ENCODE measurements around the gene CHD1.

The CHD1 gene

GRCh38 chr5:98847054-98847453 is 81.8 kb downstream of the CHD1 start:
- H3K27ac ChIP-seq, result no peak overlapping the region
- ChIA-PET POLR2A (ENCODE audit: low non-redundant PET) (no interaction called here), CTCF (no interaction called here)
- no peak for DNase-seq (ENCODE audit: low spot score)
- TF ChIP-seq CTCF (conservative IDR thresholded peaks at IDR 0.05; ENCODE audit: low read depth), result no peak

DNA sequence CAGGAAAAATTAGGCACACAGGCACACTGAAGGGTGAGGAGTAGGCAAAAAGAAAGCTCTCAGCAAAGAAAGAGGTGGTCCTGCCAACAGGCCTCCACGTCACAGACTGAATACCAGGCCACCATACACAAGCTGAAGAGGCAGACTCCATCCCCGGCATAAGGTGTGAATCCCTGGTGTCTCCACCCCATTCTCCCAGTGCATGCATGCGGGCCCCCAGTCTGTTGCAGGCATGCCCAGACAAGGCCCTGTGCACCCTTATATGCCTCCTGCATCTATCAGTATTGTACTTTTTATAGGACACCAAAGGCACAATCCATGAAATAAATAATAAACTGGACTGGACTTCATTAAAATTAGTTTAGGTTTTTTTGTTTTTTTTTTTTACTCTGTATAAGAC is 82.3 kb downstream of the CHD1 start:
- no peak for TF ChIP-seq CTCF (conservative IDR thresholded peaks at IDR 0.05; ENCODE audit: low read depth)
- POLR2A ChIA-PET (ENCODE audit: low non-redundant PET), result no interaction called here

DNA sequence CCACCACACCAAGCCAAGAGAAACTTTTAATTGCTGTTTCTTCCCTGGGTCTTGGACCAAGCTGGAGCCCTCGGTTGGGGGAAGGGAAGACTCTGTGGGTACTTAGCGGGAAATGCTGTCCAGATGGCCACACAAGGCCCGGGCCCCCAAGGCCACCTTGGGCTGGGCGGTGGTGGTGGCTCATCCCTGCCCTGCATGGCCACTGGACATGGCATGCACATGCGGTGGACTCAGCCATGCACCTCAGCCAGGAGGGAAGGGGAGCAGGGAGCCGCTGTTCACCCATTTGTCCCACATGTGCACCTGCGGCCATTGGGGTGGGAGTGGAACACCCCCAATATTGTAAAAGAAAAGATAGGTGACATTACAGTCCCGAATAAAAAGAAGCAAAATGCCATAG is 82.9 kb downstream of the CHD1 start:
- TF ChIP-seq CTCF (conservative IDR thresholded peaks at IDR 0.05; ENCODE audit: low read depth), result no peak
- ChIA-PET POLR2A (ENCODE audit: low non-redundant PET) (no interaction called here), CTCF (no interaction called here)
- no peak for DNase-seq (ENCODE audit: low spot score)
- H3K27ac ChIP-seq, result no peak overlapping the region

More for the DNA sequence above, 82.3 kb downstream of the CHD1 start:
- DNase-seq (ENCODE audit: low spot score), result no peak
- no peak overlapping the region for H3K27ac ChIP-seq
- CTCF ChIA-PET, result no interaction called here

DNA sequence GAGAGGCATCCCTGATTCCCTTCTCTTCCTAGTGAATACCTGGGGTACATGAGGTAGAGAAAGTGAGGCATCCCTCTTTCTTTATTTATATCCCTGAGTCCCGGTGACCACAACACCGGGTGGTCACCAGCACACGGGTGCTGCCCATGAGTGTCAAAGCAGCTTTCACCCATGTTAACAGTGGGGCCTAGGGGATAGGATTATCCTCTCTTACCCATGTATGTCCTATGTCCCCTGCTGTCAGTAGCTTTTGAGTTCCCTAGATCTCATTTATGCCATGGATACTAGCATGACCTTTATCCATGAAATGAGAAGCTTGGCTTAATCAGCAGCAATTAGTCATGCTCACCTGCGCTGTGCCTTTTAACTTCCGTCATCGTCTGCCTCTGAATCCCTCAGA is 83.9 kb downstream of the CHD1 start:
- H3K27ac ChIP-seq, result no peak overlapping the region
- ChIA-PET CTCF (interaction anchor here (0.6 kb wide), 1 partner anchor 15 kb away, joined by 3 read pairs; no protein-coding TSS in a partner anchor), POLR2A (ENCODE audit: low non-redundant PET) (no interaction called here)
- no peak for TF ChIP-seq CTCF (conservative IDR thresholded peaks at IDR 0.05; ENCODE audit: low read depth)
- no peak for DNase-seq (ENCODE audit: low spot score)

DNA sequence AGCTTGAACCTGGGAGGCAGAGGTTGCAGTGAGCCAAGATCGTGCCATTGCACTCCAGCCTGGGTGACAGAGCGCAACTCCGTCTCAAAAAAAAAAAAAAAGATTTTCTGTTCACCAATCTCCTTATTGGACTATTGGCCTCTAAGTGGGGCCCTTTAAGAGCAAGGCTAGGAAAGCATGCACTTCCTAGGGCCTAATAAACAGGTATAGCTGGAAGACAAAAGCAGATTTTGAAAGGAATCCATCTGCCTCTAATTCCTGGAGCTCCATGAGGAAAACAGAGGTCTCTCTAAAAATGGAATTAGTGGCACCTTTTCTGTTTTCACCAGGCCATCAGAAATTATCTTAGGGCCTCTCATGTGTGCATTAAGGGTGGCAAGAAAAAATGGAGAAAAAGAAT is 85.3 kb downstream of the CHD1 start:
- H3K27ac ChIP-seq, result no peak overlapping the region
- ChIA-PET POLR2A (ENCODE audit: low non-redundant PET) (no interaction called here), CTCF (interaction anchor here (0.7 to 1.0 kb wide), 2 partner anchors 189 to 249 kb away, joined by 4 to 6 read pairs; no protein-coding TSS in a partner anchor)
- no peak for TF ChIP-seq CTCF (conservative IDR thresholded peaks at IDR 0.05; ENCODE audit: low read depth)
- no peak for DNase-seq (ENCODE audit: low spot score)

DNA sequence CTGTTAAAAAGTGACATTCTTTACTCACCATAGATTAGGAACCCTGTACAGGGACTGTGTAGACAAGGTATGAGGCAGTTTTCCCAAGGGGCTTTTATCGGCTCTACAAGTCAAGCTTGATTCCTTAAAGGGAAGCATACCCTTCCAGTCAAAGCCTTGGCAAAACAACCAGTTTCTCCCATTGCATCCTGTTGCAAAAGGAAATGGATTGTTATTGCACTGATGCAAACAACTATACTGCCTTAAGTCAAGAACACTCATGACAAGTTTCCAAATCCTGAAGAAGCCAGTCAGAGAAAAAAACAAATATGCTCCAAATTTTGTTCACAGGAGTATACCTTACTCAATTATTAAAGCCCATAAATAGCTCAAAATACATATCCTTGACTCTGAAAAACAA is 87.9 kb downstream of the CHD1 start:
- CTCF ChIA-PET, result interaction anchor here (0.6 kb wide), 2 partner anchors 12 to 203 kb away, joined by 3 to 4 read pairs; no protein-coding TSS in a partner anchor
- H3K27ac ChIP-seq, result no peak overlapping the region
- POLR2A ChIA-PET (ENCODE audit: low non-redundant PET), result no interaction called here
- no peak for TF ChIP-seq CTCF (conservative IDR thresholded peaks at IDR 0.05; ENCODE audit: low read depth)
- DNase-seq (ENCODE audit: low spot score), result no peak

All from RWPE1 (cell line).